Suprapubic skin (tissue), 4 donors: ENCODE measurements around the gene DBNDD2. TPM values are rescaled to one million over a fixed set of nuclear protein-coding genes. Genes with fewer than 3 reads are reported as not detected.

ENCODE experiments used
- DNase-seq, 2 donors: peaks; one replicate each; pipeline ENCODE4 v3.0.0-alpha.2; 2019; ENCODE audit warnings: low spot score in 2 of 2
- H3K27ac ChIP-seq: fragments of 200-600 bp; sonication (generic); one replicate; pipeline ENCODE4 v1.5.1; 2019
- H3K27me3 ChIP-seq: fragments of 200-600 bp; sonication (generic); one replicate; pipeline ENCODE4 v1.5.1; 2019
- H3K36me3 ChIP-seq: fragments of 200-600 bp; sonication (generic); one replicate; pipeline ENCODE4 v1.5.1; 2019
- H3K4me1 ChIP-seq: fragments of 200-600 bp; sonication (generic); one replicate; pipeline ENCODE4 v1.5.1; 2019
- H3K4me3 ChIP-seq: fragments of 200-600 bp; sonication (generic); one replicate; pipeline ENCODE4 v1.5.1; 2019; ENCODE audit warnings: mild to moderate bottlenecking
- H3K9me3 ChIP-seq: fragments of 200-600 bp; sonication (generic); one replicate; pipeline ENCODE4 v1.5.1; 2019
- CTCF ChIP-seq, 2 donors: fragments of 200-600 bp in 1 of 2; fragments of 450-650 bp in 1 of 2; sonication (generic) in 1 of 2; IDR thresholded peaks; one replicate each; pipeline ENCODE4 v1.5.1; 2016 to 2019; ENCODE audit warnings: antibody characterized with exemption in 2 of 2, mild to moderate bottlenecking in 1 of 2, moderate library complexity in 1 of 2
- EP300 ChIP-seq: sonication (generic); formaldehyde crosslinking; IDR thresholded peaks from one replicate; pipeline ENCODE4 v1.6.1; 2017; ENCODE audit warnings: antibody characterized with exemption
- POLR2A ChIP-seq, 2 donors: fragments of 450-650 bp; IDR thresholded peaks; one replicate each; pipeline ENCODE4 v1.6.1; 2017; ENCODE audit warnings: antibody characterized with exemption in 2 of 2, mild to moderate bottlenecking in 2 of 2, moderate library complexity in 2 of 2
- POLR2AphosphoS5 ChIP-seq, 3 donors: sonication (generic); formaldehyde crosslinking; IDR thresholded peaks; one replicate each; pipeline ENCODE4 v1.6.1; 2017; ENCODE audit warnings: antibody characterized with exemption in 3 of 3
- WGBS: methylation state at CpG from one replicate; pipeline ENCODE4 v1.1.5; 2018; 5-methylcytosine and 5-hydroxymethylcytosine counted together
- total RNA-seq, 4 donors: library from RNA; depleted of rRNA; stranded (reverse); fragments of >200 nt; gene quantifications; one replicate each; pipeline ENCODE4 v1.1.0, GENCODE V29; 2016

Gene DBNDD2
- total RNA-seq, 4 donors from 2014 or later = 42.4 to 72.3 (median 49.7) TPM

DNA sequence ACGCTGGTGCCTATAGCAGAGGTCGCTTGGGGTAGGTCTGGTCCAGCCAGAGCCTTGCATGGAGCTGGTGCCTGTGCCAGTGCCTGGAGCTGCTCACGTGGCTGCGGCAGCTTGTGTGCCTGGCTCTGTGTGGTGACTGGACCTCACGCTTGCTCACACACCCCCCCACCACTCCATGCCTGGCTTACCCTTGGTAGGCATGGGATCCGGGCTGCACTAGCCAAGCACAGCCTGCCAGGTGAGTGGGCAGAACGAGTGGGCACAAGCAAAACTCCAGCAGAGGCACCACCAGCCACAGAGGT, 13.0 kb upstream of the DBNDD2 start:
- 91% methylated on average over 4 of the region's 7 CpGs for WGBS
- no peak overlapping the region for H3K4me3 ChIP-seq
- DNase-seq = no peak
- no peak overlapping the region for H3K27ac ChIP-seq
- H3K9me3 ChIP-seq = no peaks in the 10 kb centered on the region
- TF ChIP-seq EP300 (no peak), CTCF (IDR thresholded peaks at IDR 0.05) (no peak), POLR2AphosphoS5 (IDR thresholded peaks at IDR 0.05) (no peak), POLR2A (IDR thresholded peaks at IDR 0.05) (no peak)
- H3K27me3 ChIP-seq = no peaks in the 10 kb centered on the region
- peaks cover 4% of the 10 kb centered on the region for H3K36me3 ChIP-seq
- no peaks in the 10 kb centered on the region for H3K4me1 ChIP-seq

- TF ChIP-seq CTCF (IDR thresholded peaks at IDR 0.05) (no peak), EP300 (no peak), POLR2AphosphoS5 (IDR thresholded peaks at IDR 0.05) (no peak), POLR2A (IDR thresholded peaks at IDR 0.05) (no peak)
- Histone ChIP-seq H3K9me3 (no peaks in the 10 kb centered on the region), H3K4me3 (no peak overlapping the region), H3K27ac (no peak overlapping the region), H3K36me3 (peaks cover 4% of the 10 kb centered on the region), H3K4me1 (no peaks in the 10 kb centered on the region), H3K27me3 (no peaks in the 10 kb centered on the region)
- WGBS = 100% methylated on average over 1 of the region's 1 CpG
- DNase-seq = no peak
Observed at GRCh38 chr20:45399018-45399417, 9.1 kb upstream of the DBNDD2 start.

DNA sequence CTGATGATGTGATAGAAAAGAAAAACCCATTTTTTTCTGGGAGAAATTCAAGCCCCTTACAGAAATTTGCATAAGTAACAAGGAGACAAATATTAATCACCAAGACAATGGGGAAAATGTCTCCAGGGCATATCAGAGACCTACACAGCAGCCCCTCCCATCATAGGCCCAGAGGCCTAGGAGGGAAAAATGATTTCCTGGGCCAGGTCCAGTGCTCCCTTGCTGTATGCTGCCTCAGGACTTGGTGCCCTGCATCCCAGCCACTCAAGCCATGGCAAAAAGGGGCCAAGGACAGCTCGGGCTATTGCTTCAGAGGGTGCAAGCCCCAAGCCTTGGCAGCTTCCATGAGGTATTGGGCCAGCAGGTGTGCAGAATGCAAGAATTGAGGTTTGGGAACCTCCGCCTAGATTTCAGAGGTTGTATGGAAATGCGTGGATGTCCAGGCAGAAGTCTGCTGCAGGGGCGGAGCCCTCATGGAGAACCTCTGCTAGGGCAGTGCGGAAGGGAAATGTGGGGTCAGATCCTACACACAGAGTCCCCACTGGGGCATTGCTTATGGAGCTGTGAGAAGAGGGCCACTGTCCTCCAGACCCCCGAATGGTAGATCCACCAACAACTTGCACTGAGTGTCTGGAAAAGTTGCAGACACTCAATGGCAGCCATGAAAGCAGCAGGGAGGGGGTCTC, 7.6 kb upstream of the DBNDD2 start:
- H3K4me1 ChIP-seq = peaks cover 3% of the 10 kb centered on the region
- no peaks in the 10 kb centered on the region for H3K27me3 ChIP-seq
- 95% methylated on average over 5 of the region's 6 CpGs for WGBS
- no peak for TF ChIP-seq EP300
- TF ChIP-seq POLR2A (IDR thresholded peaks at IDR 0.05) = no peak
- TF ChIP-seq POLR2AphosphoS5 (IDR thresholded peaks at IDR 0.05) = no peak
- no peak for TF ChIP-seq CTCF (IDR thresholded peaks at IDR 0.05)
- no peak overlapping the region for H3K4me3 ChIP-seq
- H3K27ac ChIP-seq = no peak overlapping the region
- DNase-seq = peak in 1 of 2 donors; percentile 29
- no peaks in the 10 kb centered on the region for H3K9me3 ChIP-seq
- no peaks in the 10 kb centered on the region for H3K36me3 ChIP-seq

DNA sequence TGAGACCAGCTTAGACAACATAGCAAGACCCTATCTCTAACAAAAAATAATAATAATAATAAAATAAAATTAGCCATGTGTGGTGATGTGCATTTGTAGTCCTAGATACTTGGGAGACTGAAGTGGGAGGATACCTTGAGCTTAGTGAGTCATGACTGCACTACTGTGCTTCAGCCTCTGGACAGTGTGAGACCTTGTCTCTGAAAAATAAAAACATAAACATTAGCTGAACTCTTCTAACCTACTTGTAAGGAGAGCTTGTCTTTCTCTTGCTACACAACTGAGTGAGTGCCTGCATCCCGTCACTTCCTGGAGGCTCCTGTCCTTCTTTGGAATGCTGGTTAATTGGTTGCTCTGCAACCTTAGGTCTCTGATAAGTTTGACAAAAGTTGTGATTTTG, 5.1 kb upstream of the DBNDD2 start:
- Histone ChIP-seq H3K4me3 (no peak overlapping the region), H3K27me3 (no peaks in the 10 kb centered on the region), H3K27ac (no peak overlapping the region), H3K36me3 (no peaks in the 10 kb centered on the region), H3K4me1 (peaks cover 14% of the 10 kb centered on the region), H3K9me3 (no peaks in the 10 kb centered on the region)
- DNase-seq = no peak
- TF ChIP-seq POLR2A (IDR thresholded peaks at IDR 0.05) (no peak), CTCF (IDR thresholded peaks at IDR 0.05) (no peak), POLR2AphosphoS5 (IDR thresholded peaks at IDR 0.05) (no peak), EP300 (no peak)
- WGBS = 96% methylated on average over 1 of the region's 1 CpG

GRCh38 chr20:45404438-45404837, 3.7 kb upstream of the DBNDD2 start:
- Histone ChIP-seq H3K36me3 (peaks cover 2% of the 10 kb centered on the region), H3K27ac (no peak overlapping the region), H3K27me3 (no peaks in the 10 kb centered on the region), H3K4me3 (no peak overlapping the region), H3K9me3 (no peaks in the 10 kb centered on the region), H3K4me1 (peaks cover 21% of the 10 kb centered on the region)
- 83% methylated on average over 1 of the region's 1 CpG for WGBS
- no peak for DNase-seq
- TF ChIP-seq POLR2AphosphoS5 (IDR thresholded peaks at IDR 0.05) (no peak), POLR2A (IDR thresholded peaks at IDR 0.05) (no peak), EP300 (no peak), CTCF (IDR thresholded peaks at IDR 0.05) (no peak)
